GM12892 (cell line): Measurements from ENCODE around the gene NUDT14.

ENCODE experiments used
- POLR2A ChIP-seq: IDR thresholded peaks from 2 replicates; pipeline ENCODE4 v1.6.1; 2011; ENCODE audit warnings: low read depth, low read length, control low read depth
- TAF1 ChIP-seq: IDR thresholded peaks from 2 replicates; pipeline ENCODE4 v1.6.1; 2011; ENCODE audit warnings: low read depth, mild to moderate bottlenecking, control low read depth, low read length, borderline replicate concordance

GRCh38 chr14:105213361-105213760, 32.2 kb upstream of the NUDT14 start:
- TF ChIP-seq TAF1 (no peak), POLR2A (no peak)
